ENCODE results near the gene SMIM5. TPM values are rescaled to one million over a fixed set of nuclear protein-coding genes. Genes with fewer than 3 reads are reported as not detected.

Gene SMIM5
- total RNA-seq, 1 experiment from 2014 or later = 0.24 TPM

DNA sequence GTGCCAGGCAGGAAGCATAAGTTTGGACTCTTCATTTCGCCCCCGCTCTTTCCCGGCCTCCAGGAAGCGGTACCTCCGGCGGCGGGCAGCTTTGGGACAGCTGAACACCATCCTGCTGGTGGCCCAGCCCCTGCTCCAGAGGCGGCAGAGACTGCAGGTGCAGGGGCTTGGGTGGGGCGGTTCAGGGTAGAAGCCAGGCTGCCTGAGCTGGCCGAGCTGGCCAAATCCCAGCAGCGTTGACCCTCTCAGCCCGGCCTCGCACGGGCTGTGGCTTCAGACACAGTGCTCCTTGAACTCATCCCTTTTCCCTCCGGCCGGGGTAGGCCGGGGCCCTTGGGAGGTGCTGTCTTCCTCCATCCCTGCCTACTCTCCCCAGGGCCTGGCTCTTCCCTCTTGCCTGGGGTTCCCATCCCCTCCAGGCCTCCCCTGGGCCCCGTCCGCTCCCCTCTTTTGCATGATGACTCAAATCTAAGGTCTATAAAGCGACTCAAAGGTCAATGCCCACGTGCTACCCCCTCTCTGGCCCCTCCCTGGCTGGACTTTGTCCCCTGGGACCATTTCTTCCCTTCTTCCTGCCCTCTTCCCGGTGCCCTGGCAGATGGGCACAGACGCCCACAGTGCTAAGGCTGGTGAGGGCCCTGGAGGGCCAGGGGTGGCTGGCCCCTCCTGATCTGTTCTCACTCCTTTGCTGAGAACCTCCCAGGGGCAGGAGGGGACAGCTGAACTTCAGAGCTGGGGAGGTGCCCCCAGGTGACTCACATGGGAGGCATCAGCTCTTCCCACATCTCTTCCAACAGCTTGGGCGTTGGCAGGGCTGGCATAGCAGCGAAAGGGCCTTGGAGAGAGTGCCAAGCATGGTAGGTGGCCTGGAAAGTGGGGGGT lies 22.9 kb upstream of the SMIM5 start:
- Histone ChIP-seq H2BK20ac (ENCODE audit: low read depth, low read length, poor library complexity, severe bottlenecking) (no peak overlapping the region), H4K20me1 (ENCODE audit: control insufficient read depth, insufficient read depth, insufficient read length) (no peaks in the 10 kb centered on the region), H2AFZ (ENCODE audit: low read length) (no peak overlapping the region), H3K4me1 (ENCODE audit: insufficient read depth, low read length) (no peaks in the 10 kb centered on the region), H3T11ph (ENCODE audit: low read length) (no peak overlapping the region), H3K9ac (ENCODE audit: extremely low read depth, insufficient read length, low read length) (no peak overlapping the region), H2BK5ac (ENCODE audit: insufficient read length, low read length) (no peak overlapping the region), H3K56ac (ENCODE audit: insufficient read length, low read depth, low read length) (no peak overlapping the region), H3K27me3 (ENCODE audit: insufficient read depth, low read length) (no peaks in the 10 kb centered on the region), H2BK120ac (ENCODE audit: low read depth, low read length, poor library complexity, severe bottlenecking) (no peak overlapping the region), H4K5ac (ENCODE audit: insufficient read length, low read depth, low read length) (no peak overlapping the region), H3K14ac (ENCODE audit: insufficient read depth, low read length) (no peak overlapping the region), H3K4me2 (ENCODE audit: insufficient read depth, insufficient read length, low read length) (no peak overlapping the region), H3K4ac (ENCODE audit: low read depth, low read length) (no peak overlapping the region), H3K79me1 (ENCODE audit: insufficient read depth, low read depth, low read length, poor library complexity, severe bottlenecking) (no peaks in the 10 kb centered on the region), H3K18ac (ENCODE audit: insufficient read length, low read depth, low read length) (no peak overlapping the region), H4K91ac (ENCODE audit: insufficient read length, low read depth, low read length) (no peak overlapping the region), H3K9me3 (ENCODE audit: control insufficient read depth, low read depth, low read length) (no peaks in the 10 kb centered on the region), H3K23ac (ENCODE audit: insufficient read length, low read depth, low read length) (no peak overlapping the region), H3K27ac (ENCODE audit: insufficient read length, low read depth, low read length) (no peak overlapping the region), H2AK5ac (ENCODE audit: insufficient read length, low read length) (no peak overlapping the region), H2BK15ac (ENCODE audit: low read depth, low read length) (no peak overlapping the region), H3K79me2 (ENCODE audit: insufficient read depth, low read length) (no peaks in the 10 kb centered on the region), H4K8ac (replicated peaks; ENCODE audit: insufficient read length, low read depth, low read length) (no peak overlapping the region), H3K23me2 (ENCODE audit: insufficient read length, low read depth, low read length, poor library complexity, severe bottlenecking) (no peaks in the 10 kb centered on the region), H2BK12ac (ENCODE audit: insufficient read length, low read depth, low read length) (no peak overlapping the region)
- WGBS (ENCODE audit: extremely low coverage, insufficient read length, low lambda C conversion rate) = no CpG with 5 or more reads among the region's 25 CpGs
- Mint-ChIP-seq H3K9me3 (no peaks in the 10 kb centered on the region), H3K4me3 (no peak overlapping the region), H3K27me3 (ENCODE audit: low read depth) (no peaks in the 10 kb centered on the region), H3K36me3 (ENCODE audit: insufficient read depth in 1 of 3, low read depth in 3 of 3) (no peaks in the 10 kb centered on the region), H3K27ac (no peak overlapping the region), H3K4me1 (no peaks in the 10 kb centered on the region)
- TF ChIP-seq, protein P1, sequence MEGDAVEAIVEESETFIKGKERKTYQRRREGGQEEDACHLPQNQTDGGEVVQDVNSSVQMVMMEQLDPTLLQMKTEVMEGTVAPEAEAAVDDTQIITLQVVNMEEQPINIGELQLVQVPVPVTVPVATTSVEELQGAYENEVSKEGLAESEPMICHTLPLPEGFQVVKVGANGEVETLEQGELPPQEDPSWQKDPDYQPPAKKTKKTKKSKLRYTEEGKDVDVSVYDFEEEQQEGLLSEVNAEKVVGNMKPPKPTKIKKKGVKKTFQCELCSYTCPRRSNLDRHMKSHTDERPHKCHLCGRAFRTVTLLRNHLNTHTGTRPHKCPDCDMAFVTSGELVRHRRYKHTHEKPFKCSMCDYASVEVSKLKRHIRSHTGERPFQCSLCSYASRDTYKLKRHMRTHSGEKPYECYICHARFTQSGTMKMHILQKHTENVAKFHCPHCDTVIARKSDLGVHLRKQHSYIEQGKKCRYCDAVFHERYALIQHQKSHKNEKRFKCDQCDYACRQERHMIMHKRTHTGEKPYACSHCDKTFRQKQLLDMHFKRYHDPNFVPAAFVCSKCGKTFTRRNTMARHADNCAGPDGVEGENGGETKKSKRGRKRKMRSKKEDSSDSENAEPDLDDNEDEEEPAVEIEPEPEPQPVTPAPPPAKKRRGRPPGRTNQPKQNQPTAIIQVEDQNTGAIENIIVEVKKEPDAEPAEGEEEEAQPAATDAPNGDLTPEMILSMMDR (conservative IDR thresholded peaks at IDR 0.05) = no peak
- DNase-seq = no peak

All from H9 (cell line).